EL (cell line): Measurements from ENCODE around the gene FARP2.
"Not testable (repeated sequence)": the region's sequence is repeated elsewhere in the genome, so short reads cannot be mapped to it uniquely, and the experiment has no call there.

Experiments used
- DNase-seq: peaks from one replicate; pipeline ENCODE4 v3.0.0-alpha.2; 2016

FARP2 gene

GRCh38 chr2:241491549-241492173 lies 135.6 kb downstream of the FARP2 start:
- DNase-seq = no peak

- DNase-seq = no peak
These were observed 136.1 kb downstream of the FARP2 start for GRCh38 chr2:241492174-241492565.

DNA sequence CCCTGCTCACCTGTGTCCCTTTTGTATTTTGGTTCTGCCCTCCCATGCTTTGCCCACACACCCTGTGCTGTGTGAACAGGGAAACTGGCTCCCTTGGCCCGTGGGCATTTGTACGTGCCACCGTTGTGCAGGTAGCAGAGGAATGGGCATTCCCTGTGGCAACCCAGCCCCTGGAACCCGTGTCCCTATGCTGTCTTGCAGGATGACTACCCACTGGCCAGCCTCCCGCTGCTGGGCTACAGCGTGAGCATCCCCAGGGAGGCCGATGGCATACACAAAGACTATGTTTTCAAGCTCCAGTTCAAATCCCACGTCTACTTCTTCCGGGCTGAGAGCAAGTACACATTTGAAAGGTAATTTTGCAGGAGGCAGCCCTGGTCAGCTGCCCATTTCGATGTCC lies 137.0 kb downstream of the FARP2 start:
- no peak for DNase-seq

- DNase-seq = no peak
These were observed 138.3 kb downstream of the FARP2 start for GRCh38 chr2:241494311-241494908.

GRCh38 chr2:241495172-241496002 lies 139.3 kb downstream of the FARP2 start:
- no peak for DNase-seq

GRCh38 chr2:241496003-241496707 lies 140.1 kb downstream of the FARP2 start:
- DNase-seq = no peak

GRCh38 chr2:241496904-241497877 lies 141.1 kb downstream of the FARP2 start:
- no peak for DNase-seq

- no peak for DNase-seq
These were observed 142.3 kb downstream of the FARP2 start for GRCh38 chr2:241498115-241499070.

DNA sequence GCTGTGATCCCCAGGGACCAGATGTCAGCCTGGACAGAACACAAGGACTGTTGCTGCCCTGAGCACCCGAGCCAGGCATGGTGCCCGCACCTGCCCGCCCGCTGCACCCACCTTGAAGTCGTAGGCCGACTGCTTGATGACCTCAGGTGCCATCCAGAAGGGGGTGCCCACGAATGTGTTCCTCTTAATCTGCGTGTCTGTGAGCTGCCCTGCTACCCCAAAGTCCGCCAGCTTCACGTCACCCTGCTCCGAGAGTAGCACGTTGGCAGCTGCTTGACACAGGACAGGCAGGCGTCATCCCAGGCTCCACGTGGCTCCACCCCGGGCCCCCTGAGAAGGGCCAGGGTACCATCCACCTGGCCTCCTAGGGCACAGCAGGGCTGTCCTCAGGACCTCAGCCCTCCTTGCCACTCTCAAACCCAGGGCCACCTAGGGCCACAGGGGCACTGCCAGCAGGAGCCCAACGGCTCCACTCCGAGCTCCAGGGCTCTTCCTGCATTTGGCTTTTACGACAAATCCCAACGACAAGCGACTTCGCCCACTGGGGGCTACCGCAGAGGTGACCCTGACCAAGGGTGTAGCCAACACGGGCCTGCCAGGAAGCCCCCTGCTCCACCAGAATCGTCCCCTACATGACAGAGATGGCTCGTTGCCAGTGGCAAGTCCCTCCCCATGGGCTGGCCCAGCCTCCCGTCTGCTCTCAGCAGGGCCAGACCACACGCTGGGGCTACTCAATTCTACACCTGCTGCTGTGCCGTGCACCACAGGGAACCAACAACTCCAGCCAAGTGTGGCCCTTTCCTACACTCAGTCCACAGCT lies 143.3 kb downstream of the FARP2 start:
- DNase-seq = no peak

GRCh38 chr2:241500016-241500415 lies 143.9 kb downstream of the FARP2 start:
- no peak for DNase-seq

GRCh38 chr2:241500431-241500975 lies 144.4 kb downstream of the FARP2 start:
- DNase-seq = no peak

DNA sequence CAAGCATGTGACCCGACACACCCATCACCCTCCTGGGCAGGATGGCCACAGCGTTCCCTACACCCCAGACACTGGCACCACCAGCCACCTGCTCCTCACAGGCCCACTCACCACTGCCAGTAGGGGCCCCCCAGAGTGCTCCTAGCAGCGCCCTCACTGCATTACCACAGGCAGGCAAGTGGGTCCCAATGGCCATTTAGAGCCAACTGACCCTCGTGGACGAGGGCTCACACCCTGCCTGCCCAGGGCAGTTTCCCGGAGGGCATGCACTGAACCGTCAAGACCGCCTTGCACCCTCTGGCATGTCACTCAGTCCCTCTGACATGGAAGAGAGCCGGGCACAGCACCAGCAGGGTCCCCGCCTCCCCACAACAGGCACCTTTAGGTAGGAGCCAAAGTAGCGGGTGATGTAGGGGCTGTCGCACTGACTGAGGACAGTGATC lies 145.0 kb downstream of the FARP2 start:
- DNase-seq = no peak

DNA sequence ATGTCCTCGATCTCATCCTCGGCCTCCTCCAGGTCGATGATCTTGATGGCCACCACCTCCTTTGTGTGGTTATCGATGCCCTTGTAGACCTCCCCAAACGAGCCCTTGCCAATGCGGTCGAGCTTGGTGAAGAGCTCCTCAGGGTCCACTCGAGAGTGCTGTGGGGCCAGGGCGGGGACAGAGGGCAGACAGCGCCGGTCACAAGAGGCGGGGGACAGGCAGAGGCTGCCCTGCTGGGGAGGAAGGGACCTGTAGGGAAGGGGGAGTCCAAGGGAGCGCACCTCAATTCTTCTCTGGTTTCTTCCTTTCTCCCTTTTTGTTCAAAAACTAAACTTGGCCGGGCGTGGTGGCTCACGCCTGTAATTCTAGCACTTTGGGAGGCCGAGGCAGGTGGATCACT lies 145.5 kb downstream of the FARP2 start:
- DNase-seq = no peak

- no peak for DNase-seq
These were observed 146.2 kb downstream of the FARP2 start for GRCh38 chr2:241502281-241502680.

DNA sequence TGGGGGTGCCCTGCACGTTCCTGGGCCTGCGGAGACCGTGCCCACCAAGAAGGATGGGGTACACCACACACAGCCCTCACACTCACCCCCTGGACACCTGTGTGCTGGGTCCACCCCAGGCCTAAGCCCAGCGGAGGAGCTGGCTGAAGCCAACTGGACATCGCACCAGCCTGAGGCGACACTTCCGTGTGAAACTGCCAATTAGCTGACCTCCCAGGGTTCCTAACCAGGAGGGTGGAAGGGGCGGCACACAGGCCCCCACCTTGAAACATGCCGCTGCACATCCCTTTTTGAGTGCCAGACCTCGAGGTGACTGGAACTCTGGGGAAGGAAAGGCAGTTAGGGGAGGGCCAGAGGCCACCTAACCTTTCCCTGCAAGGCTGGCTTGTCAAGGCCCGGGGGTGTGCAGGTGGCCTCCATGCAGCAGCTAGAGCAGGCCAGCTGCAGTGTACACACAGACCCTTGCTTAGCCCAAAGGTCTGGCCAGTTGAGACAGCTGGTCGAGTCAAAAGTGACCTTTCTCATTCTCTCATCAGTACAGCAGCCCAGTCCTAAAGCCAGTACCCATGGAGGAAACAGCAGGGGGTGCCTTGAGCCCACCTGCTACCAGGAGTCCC lies 147.8 kb downstream of the FARP2 start:
- no peak for DNase-seq

- DNase-seq = no peak
These were observed 149.1 kb downstream of the FARP2 start for GRCh38 chr2:241505086-241505780.

- no peak for DNase-seq
These were observed 149.7 kb downstream of the FARP2 start for GRCh38 chr2:241505781-241506201.

DNA sequence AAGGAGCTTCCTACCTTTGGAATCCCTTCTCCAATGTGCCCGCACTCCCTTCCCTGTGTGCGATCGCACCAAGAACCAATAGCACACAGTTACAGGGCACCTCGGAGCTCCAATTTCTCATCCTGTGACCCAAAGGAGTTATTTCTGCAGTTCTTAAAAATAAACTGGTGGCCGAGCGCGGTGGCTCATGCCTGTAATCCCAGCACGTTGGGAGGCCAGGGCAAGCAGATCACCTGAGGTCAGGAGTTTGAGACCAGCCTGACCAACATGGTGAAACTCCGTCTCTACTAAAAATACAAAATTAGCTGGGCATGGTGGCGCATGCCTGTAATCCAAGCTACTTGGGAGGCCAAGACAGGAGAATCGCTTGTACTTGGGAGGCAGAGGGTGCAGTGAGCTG lies 150.2 kb downstream of the FARP2 start:
- not testable (repeated sequence) for DNase-seq
